ENCODE measurements around the gene SERTAD2. TPM values are rescaled to one million over a fixed set of nuclear protein-coding genes. Genes with fewer than 3 reads are reported as not detected.

The SERTAD2 gene
- 10 to 100 TPM; 11.0 to 26.8 (median 21.8) TPM for total RNA-seq
- 10 to 100 TPM in 1 of 2 donors, 1 to 10 TPM in 1; 9.9 to 20.8 TPM for polyA plus RNA-seq
- long read RNA-seq, donor 1, full-length matches to known transcripts, result 4 of 11 reads
- long read RNA-seq, donor 1, partial matches to known transcripts, result 0 of 11 reads
- long read RNA-seq, donor 1, other reads (novel, unspliced or antisense), result 7 of 11 reads
- long read RNA-seq, donor 2, full-length matches to known transcripts, result 5 of 5 reads
- long read RNA-seq, donor 2, partial matches to known transcripts, result 0 of 5 reads
- long read RNA-seq, donor 2, other reads (novel, unspliced or antisense), result 0 of 5 reads
- long read RNA-seq, donor 3, partial matches to known transcripts, result 0 of 7 reads
- long read RNA-seq, donor 3, other reads (novel, unspliced or antisense), result 7 of 7 reads

GRCh38 chr2:64653109-64654062 is at the start of gene SERTAD2:
Gene SERTAD2 (minus strand): TSS chr2:64653913. CDS start chr2:64636871, 17,042 bp downstream.
- Histone ChIP-seq H3K4me1 (ENCODE audit: insufficient read depth) (peaks cover 9% of the 10 kb centered on the region), H3K36me3 (no peaks in the 10 kb centered on the region), H3K9me3 (no peaks in the 10 kb centered on the region), H3K27ac (peak within 1 kb of the TSS; percentile 94 to 98), H3K27me3 (no peaks in the 10 kb centered on the region), H3K4me3 (peak within 1 kb of the TSS; percentile 85)
- TF ChIP-seq POLR2A (IDR thresholded peaks at IDR 0.05) (peak; percentile 72), EP300 (IDR thresholded peaks at IDR 0.05) (no peak)
- 0% methylated on average over 65 to 95 of the region's 109 CpGs for WGBS, 3 donors
- intact Hi-C loops (cut with DNase I), result loop anchor here in 3 of 4 donors (2.0 to 5.0 kb wide), 5 partner anchors 97 to 211 kb away; no protein-coding TSS in a partner anchor
- DNase-seq, result peak; percentile 87 to 93 (median 91)

- no peak overlapping the region for H3K27ac ChIP-seq
- 94 to 98% (median 94%) methylated on average over 5 of the region's 5 CpGs for WGBS, 3 donors
- no peak for DNase-seq
- no peaks in the 10 kb centered on the region for H3K4me1 ChIP-seq (ENCODE audit: insufficient read depth)
- no peak overlapping the region for H3K4me3 ChIP-seq
- intact Hi-C loops (cut with DNase I), result no loop called here
- H3K27me3 ChIP-seq, result no peaks in the 10 kb centered on the region
- TF ChIP-seq EP300 (IDR thresholded peaks at IDR 0.05), result no peak
- TF ChIP-seq POLR2A (IDR thresholded peaks at IDR 0.05), result no peak
- no peaks in the 10 kb centered on the region for H3K36me3 ChIP-seq
- H3K9me3 ChIP-seq, result no peaks in the 10 kb centered on the region
Measured at GRCh38 chr2:64700133-64700809, 46.6 kb upstream of the SERTAD2 start.

- Histone ChIP-seq H3K9me3 (no peaks in the 10 kb centered on the region), H3K4me3 (no peak overlapping the region), H3K27ac (no peak overlapping the region), H3K27me3 (no peaks in the 10 kb centered on the region), H3K36me3 (no peaks in the 10 kb centered on the region), H3K4me1 (ENCODE audit: insufficient read depth) (no peaks in the 10 kb centered on the region)
- WGBS, 3 donors, result 96 to 97% (median 97%) methylated on average over 8 of the region's 8 CpGs
- DNase-seq, result no peak
- TF ChIP-seq EP300 (IDR thresholded peaks at IDR 0.05) (no peak), POLR2A (IDR thresholded peaks at IDR 0.05) (no peak), CTCF (IDR thresholded peaks at IDR 0.05) (no peak)
- intact Hi-C loops (cut with DNase I), result no loop called here
Measured at GRCh38 chr2:64699712-64700111, 46.0 kb upstream of the SERTAD2 start.

- DNase-seq, result no peak
- Histone ChIP-seq H3K4me1 (ENCODE audit: insufficient read depth) (no peaks in the 10 kb centered on the region), H3K36me3 (no peaks in the 10 kb centered on the region), H3K4me3 (no peak overlapping the region), H3K27ac (no peak overlapping the region), H3K27me3 (no peaks in the 10 kb centered on the region), H3K9me3 (no peaks in the 10 kb centered on the region)
- no peak for TF ChIP-seq CTCF (IDR thresholded peaks at IDR 0.05)
- TF ChIP-seq EP300 (IDR thresholded peaks at IDR 0.05), result no peak
- intact Hi-C loops (cut with DNase I), result no loop called here
- 71 to 82% (median 75%) methylated on average over 4 of the region's 4 CpGs for WGBS, 3 donors
Measured at GRCh38 chr2:64698668-64699444, 45.1 kb upstream of the SERTAD2 start.
